IPS-18c (cell line): Measurements from ENCODE around the gene ASXL3.

ENCODE experiments used
- H3K4me3 ChIP-seq: 2 replicates; pipeline ENCODE4 v1.7.0; 2013; ENCODE audit warnings: low read depth, mild to moderate bottlenecking, low read length, moderate library complexity; ENCODE audit not compliant: insufficient read depth
- H3K9me3 ChIP-seq: one replicate; pipeline ENCODE4 v1.6.1; 2013; ENCODE audit warnings: mild to moderate bottlenecking, low read length, moderate library complexity; ENCODE audit not compliant: control insufficient read depth, insufficient read depth

Gene ASXL3

GRCh38 chr18:33735428-33735827 lies 157.4 kb downstream of the ASXL3 start:
- Histone ChIP-seq H3K9me3 (no peaks in the 10 kb centered on the region), H3K4me3 (no peak overlapping the region)

GRCh38 chr18:33741760-33742159 lies 163.7 kb downstream of the ASXL3 start:
- no peak overlapping the region for H3K4me3 ChIP-seq

GRCh38 chr18:33744032-33744697 lies 166.1 kb downstream of the ASXL3 start:
- H3K9me3 ChIP-seq, result peaks cover 2% of the 10 kb centered on the region
- no peak overlapping the region for H3K4me3 ChIP-seq

More at GRCh38 chr18:33741760-33742159, 163.7 kb downstream of the ASXL3 start:
- peaks cover 2% of the 10 kb centered on the region for H3K9me3 ChIP-seq

- Histone ChIP-seq H3K9me3 (peaks cover 2% of the 10 kb centered on the region), H3K4me3 (no peak overlapping the region)
Observed at GRCh38 chr18:33745151-33745795, 167.3 kb downstream of the ASXL3 start.

- peaks cover 2% of the 10 kb centered on the region for H3K9me3 ChIP-seq
- no peak overlapping the region for H3K4me3 ChIP-seq
Observed at GRCh38 chr18:33745871-33746545, 168.0 kb downstream of the ASXL3 start.

GRCh38 chr18:33749834-33750233 lies 171.8 kb downstream of the ASXL3 start:
- H3K4me3 ChIP-seq, result no peak overlapping the region
- H3K9me3 ChIP-seq, result no peaks in the 10 kb centered on the region

- Histone ChIP-seq H3K4me3 (no peak overlapping the region), H3K9me3 (no peaks in the 10 kb centered on the region)
Observed at GRCh38 chr18:33750366-33750765, 172.3 kb downstream of the ASXL3 start.

GRCh38 chr18:33751613-33752221 lies 173.7 kb downstream of the ASXL3 start:
- Histone ChIP-seq H3K4me3 (no peak overlapping the region), H3K9me3 (no peaks in the 10 kb centered on the region)

- Histone ChIP-seq H3K9me3 (no peaks in the 10 kb centered on the region), H3K4me3 (no peak overlapping the region)
Observed at GRCh38 chr18:33755391-33755790, 177.4 kb downstream of the ASXL3 start.

- H3K4me3 ChIP-seq, result no peak overlapping the region
- no peaks in the 10 kb centered on the region for H3K9me3 ChIP-seq
Observed at GRCh38 chr18:33755931-33756560, 178.0 kb downstream of the ASXL3 start.

- Histone ChIP-seq H3K9me3 (no peaks in the 10 kb centered on the region), H3K4me3 (no peak overlapping the region)
Observed at GRCh38 chr18:33757037-33757436, 179.0 kb downstream of the ASXL3 start.

- H3K4me3 ChIP-seq, result no peak overlapping the region
Observed at GRCh38 chr18:33761363-33761762, 183.3 kb downstream of the ASXL3 start.

GRCh38 chr18:33781429-33781828 lies 203.4 kb downstream of the ASXL3 start:
- no peak overlapping the region for H3K4me3 ChIP-seq
- H3K9me3 ChIP-seq, result peaks cover 4% of the 10 kb centered on the region

More at GRCh38 chr18:33761363-33761762, 183.3 kb downstream of the ASXL3 start:
- H3K9me3 ChIP-seq, result no peaks in the 10 kb centered on the region
